DMS114 treated with DMSO at 0.1 percent for 48 hours (cell line): ENCODE data around the gene PSMD2.

Source experiments
- DNase-seq: peaks from one replicate; lab custom pipeline; 2025; ENCODE audit not compliant: unreplicated experiment; lab: John Stamatoyannopoulos, UW

The PSMD2 gene

GRCh38 chr3:184315871-184316661 is 17.0 kb downstream of the PSMD2 start:
- DNase-seq = no peak

- DNase-seq = no peak
These were observed 17.8 kb downstream of the PSMD2 start for GRCh38 chr3:184316792-184317191.

GRCh38 chr3:184317201-184317600 is 18.2 kb downstream of the PSMD2 start:
- DNase-seq = no peak

- no peak for DNase-seq
These were observed 21.0 kb downstream of the PSMD2 start for GRCh38 chr3:184320104-184320445.

GRCh38 chr3:184321666-184322065 is 22.6 kb downstream of the PSMD2 start:
- DNase-seq = no peak

- DNase-seq = no peak
These were observed 23.9 kb downstream of the PSMD2 start for GRCh38 chr3:184322731-184323487.

- DNase-seq = no peak
These were observed 24.7 kb downstream of the PSMD2 start for GRCh38 chr3:184323696-184324095.

- DNase-seq = no peak
These were observed 26.2 kb downstream of the PSMD2 start for GRCh38 chr3:184325269-184325668.

GRCh38 chr3:184325715-184326369 is 26.8 kb downstream of the PSMD2 start:
- no peak for DNase-seq

- no peak for DNase-seq
These were observed 28.1 kb downstream of the PSMD2 start for GRCh38 chr3:184327171-184327570.

GRCh38 chr3:184328516-184328915 is 29.5 kb downstream of the PSMD2 start:
- no peak for DNase-seq

- no peak for DNase-seq
These were observed 33.5 kb downstream of the PSMD2 start for GRCh38 chr3:184332370-184333090.

- DNase-seq = no peak
These were observed 34.1 kb downstream of the PSMD2 start for GRCh38 chr3:184333190-184333589.

GRCh38 chr3:184333700-184334099 is 34.7 kb downstream of the PSMD2 start:
- DNase-seq = no peak

- no peak for DNase-seq
These were observed 35.6 kb downstream of the PSMD2 start for GRCh38 chr3:184334470-184335158.

- DNase-seq = no peak
These were observed 36.2 kb downstream of the PSMD2 start for GRCh38 chr3:184335291-184335660.

GRCh38 chr3:184335661-184336546 is 36.9 kb downstream of the PSMD2 start:
- DNase-seq = peak; percentile 53

- DNase-seq = peak; percentile 33
These were observed 37.7 kb downstream of the PSMD2 start for GRCh38 chr3:184336547-184337398.

- DNase-seq = no peak
These were observed 38.3 kb downstream of the PSMD2 start, which contains the start of gene FAM131A for GRCh38 chr3:184337399-184337714. Gene FAM131A, plus strand, starts transcription at chr3:184337600. Its CDS starts 31 bp downstream, at chr3:184337631.
